Measurements from ENCODE around the gene DAAM1.

DNA sequence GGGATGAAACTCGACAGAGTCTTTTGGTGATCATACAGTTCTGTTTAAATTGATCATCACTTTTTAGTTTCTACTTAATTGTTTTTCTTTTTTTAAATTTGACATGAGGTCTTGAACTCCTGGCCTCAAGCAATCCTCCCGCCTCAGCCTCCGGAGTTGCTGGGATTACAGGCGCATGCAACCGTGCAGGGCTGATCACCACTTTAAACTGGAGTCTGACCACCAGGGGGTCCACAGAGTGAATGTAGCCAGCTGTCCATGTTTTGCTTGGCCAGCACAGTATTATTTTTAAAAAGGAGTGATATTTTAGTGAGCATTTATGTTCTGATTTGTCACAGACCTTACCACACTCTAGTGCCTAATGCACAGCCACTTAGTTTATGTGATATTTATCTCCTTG, 10.7 kb downstream of the DAAM1 start:
- TF ChIP-seq POLR2A (IDR thresholded peaks at IDR 0.05) (no peak), POLR2AphosphoS5 (IDR thresholded peaks at IDR 0.05; ENCODE audit: insufficient read depth in 1 of 2, low read depth in 1 of 2) (no peak)
- TF ChIP-seq, protein P1, sequence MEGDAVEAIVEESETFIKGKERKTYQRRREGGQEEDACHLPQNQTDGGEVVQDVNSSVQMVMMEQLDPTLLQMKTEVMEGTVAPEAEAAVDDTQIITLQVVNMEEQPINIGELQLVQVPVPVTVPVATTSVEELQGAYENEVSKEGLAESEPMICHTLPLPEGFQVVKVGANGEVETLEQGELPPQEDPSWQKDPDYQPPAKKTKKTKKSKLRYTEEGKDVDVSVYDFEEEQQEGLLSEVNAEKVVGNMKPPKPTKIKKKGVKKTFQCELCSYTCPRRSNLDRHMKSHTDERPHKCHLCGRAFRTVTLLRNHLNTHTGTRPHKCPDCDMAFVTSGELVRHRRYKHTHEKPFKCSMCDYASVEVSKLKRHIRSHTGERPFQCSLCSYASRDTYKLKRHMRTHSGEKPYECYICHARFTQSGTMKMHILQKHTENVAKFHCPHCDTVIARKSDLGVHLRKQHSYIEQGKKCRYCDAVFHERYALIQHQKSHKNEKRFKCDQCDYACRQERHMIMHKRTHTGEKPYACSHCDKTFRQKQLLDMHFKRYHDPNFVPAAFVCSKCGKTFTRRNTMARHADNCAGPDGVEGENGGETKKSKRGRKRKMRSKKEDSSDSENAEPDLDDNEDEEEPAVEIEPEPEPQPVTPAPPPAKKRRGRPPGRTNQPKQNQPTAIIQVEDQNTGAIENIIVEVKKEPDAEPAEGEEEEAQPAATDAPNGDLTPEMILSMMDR (IDR thresholded peaks at IDR 0.05) = no peak
